NCI-H226 (cell line): ENCODE results near the gene KLRF1.

Experiments
- DNase-seq: peaks from one replicate; pipeline ENCODE4 v3.0.0-alpha.2; 2015

The KLRF1 gene

DNA sequence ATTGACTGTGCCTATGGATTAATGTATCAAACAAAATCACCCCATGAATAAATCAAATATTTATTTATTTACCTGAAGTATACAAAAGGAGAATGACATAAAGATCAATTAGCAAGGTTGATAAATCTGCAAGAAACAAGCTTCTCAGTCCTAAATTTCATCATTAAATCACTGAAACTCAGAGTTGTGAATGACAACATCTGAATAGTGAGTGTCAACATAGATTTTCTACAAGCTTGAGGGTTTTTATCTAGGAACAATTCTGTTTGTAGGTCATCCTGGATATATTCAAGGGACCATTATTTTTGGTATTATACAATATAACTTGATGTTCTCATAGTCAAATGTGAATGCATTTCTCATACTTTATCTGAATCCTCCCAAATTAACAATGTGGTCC, 17.4 kb upstream of the KLRF1 start:
- no peak for DNase-seq

GRCh38 chr12:9810671-9811070, 16.6 kb upstream of the KLRF1 start:
- DNase-seq = no peak

- DNase-seq = no peak
Observed at GRCh38 chr12:9811621-9812020, 15.7 kb upstream of the KLRF1 start.

GRCh38 chr12:9813821-9814798, 13.2 kb upstream of the KLRF1 start:
- peak; percentile 8 for DNase-seq

DNA sequence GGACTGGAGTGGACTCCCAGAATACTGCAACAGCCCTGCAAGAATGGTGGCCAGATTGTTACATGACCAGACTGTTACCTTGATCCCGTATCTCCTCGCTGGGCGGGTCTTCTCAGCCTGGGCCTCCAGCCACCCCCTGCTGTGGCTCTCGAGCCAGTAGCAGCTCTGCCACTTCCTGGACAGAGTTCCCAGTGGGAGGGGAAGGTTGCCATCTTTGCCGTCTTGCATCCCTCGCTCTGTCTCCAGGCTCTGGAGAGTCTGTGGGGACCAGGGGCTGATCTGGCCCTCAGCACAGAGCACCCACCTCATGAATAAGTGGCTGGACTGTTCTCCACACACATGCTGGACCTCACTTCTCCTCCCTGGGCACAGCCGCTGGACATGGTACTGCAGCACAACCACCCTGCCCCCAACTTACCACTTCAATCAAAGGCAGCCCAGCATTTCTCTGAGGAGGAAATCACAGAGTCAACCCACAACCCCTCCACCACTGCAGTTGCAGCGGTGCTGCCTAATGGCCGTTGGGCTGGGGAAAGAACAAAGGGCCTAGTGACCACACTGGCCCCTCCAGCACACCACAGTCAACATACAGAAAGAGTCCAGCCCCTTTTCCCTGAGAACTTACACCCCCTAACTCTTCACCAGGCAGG, 6.9 kb upstream of the KLRF1 start:
- no peak for DNase-seq

GRCh38 chr12:9829483-9829882, 2.2 kb downstream of the KLRF1 start:
- no peak for DNase-seq

GRCh38 chr12:9829982-9830381, 2.7 kb downstream of the KLRF1 start:
- no peak for DNase-seq

DNA sequence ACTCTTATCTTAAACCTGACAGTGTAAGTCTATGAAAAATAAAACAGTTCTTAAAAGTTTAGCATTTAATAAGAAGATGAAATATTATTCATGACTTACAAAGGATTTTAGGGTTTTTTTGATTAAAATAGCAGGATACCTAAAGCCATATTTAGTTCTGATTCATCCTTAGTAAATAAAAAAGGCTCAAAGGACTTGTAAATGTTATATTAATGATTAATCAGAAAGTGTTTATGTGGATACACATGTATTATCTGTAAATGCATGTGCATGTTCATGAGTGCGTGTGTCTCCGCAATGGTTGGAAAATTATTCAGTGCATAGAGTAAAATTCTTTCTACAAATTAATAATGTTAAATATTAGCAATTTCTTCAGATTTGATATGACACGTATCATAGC, 4.4 kb downstream of the KLRF1 start:
- no peak for DNase-seq

- no peak for DNase-seq
Observed at GRCh38 chr12:9843407-9843806, 16.1 kb downstream of the KLRF1 start.

DNA sequence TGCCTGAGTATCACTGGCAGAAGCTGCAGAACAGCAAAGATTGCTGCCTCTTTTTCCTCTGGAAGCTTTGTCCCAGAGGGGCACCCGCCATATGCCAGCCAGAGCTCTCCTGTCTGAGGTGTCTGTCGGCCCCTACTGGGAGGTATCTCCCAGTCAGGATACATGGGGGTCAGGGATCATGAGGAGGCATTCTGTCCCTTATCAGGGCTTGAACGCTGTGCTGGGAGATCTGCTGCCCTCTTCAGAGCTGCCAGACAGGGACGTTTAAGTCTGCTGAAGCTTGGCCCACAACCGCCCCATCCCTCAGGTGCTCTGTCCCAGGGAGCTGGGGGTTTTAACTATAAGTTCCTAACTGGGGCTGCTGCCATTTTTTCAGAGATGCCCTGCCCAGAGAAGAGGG, 21.6 kb downstream of the KLRF1 start:
- no peak for DNase-seq

GRCh38 chr12:9851050-9851449, 23.8 kb downstream of the KLRF1 start:
- no peak for DNase-seq

- DNase-seq = no peak
Observed at GRCh38 chr12:9851927-9852326, 24.6 kb downstream of the KLRF1 start.

DNA sequence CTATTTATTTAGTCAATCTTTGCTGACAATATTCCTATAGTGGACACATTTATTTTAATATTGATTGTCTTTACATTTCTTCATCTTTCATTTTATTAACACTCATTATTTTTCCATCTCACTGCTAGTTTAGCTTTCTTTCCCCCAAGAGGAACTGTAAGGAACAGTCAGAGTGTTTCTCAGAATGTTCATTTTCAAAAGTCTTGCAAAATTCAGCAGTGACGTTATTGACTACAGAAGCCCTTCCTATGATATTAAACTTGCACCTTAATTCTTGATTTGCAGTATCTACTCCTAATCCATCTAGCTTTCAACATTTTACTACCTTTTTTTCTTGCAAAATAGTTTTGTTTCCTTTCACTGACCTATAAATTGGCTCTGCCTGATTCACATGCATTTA, 28.9 kb downstream of the KLRF1 start:
- DNase-seq = no peak

DNA sequence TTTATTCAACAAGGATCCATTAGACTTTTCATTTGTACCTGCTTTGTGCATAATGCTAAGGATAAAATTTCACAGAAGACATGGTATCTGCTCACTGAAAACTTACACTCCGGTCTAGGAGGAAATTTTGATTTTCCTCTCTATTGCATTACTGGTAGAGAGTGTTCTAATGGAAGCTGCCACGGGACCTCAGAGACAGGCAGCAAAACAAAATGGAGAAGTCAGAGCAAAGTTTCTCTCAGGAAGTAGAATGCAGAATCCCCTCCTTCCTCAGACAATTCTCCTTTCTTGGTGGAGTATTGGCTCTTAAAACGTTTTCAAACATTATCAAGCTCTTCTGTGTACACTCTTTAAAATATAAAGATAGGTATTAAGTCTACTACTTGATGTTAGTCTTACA, 29.6 kb downstream of the KLRF1 start:
- no peak for DNase-seq

- no peak for DNase-seq
Observed at GRCh38 chr12:9858135-9858534, 30.9 kb downstream of the KLRF1 start.

GRCh38 chr12:9864913-9865675, 37.8 kb downstream of the KLRF1 start:
- no peak for DNase-seq

GRCh38 chr12:9866860-9867269, 39.6 kb downstream of the KLRF1 start:
- DNase-seq = no peak

DNA sequence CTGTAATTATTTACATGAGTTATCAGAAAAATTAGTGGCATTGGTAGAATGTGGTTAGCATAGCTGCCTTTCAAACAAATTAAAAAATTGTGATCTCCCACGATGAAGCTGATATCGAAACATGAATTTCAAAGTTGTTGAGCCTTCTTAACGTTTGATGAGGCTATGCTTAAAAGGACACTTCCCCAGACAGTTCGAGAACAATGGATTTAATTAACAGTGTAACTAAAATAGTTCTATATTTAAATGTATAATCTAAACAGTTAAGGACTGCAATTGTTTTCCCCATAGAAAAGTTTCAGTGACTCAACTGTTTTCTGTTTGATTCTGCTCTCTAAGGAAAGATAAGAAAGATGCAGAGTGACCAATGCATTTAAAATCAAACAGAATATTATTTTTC, 40.2 kb downstream of the KLRF1 start:
- DNase-seq = no peak

DNA sequence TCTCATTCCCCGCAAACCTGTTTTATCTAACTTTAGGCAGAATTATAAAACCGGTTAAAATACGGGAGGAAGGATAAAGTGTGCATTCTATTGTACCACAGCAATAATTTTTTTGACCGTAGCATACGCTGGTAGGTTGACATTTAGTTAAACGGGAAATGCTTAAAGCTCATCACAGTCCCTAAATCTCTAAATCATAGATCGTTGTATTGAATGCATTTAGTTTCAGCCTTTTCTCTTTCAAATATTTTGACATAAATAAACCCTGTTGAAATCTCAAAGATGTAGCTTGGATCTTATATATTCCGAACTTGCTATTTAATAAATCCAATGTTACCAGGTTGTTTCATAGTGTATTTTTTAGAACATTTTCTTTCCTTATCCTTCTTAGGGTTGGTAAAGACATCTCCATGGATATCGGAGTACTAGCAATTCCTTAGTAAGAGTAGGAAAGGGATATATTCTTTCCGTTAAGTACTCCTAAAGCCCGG, 41.1 kb downstream of the KLRF1 start:
- DNase-seq = no peak

- DNase-seq = no peak
Observed at GRCh38 chr12:9868951-9869306, 41.6 kb downstream of the KLRF1 start.

- DNase-seq = peak; percentile 61
Observed at GRCh38 chr12:9869307-9870161, 42.3 kb downstream of the KLRF1 start, which contains the start of gene CLEC2B. CLEC2B (minus strand) TSS chr12:9869354.

DNA sequence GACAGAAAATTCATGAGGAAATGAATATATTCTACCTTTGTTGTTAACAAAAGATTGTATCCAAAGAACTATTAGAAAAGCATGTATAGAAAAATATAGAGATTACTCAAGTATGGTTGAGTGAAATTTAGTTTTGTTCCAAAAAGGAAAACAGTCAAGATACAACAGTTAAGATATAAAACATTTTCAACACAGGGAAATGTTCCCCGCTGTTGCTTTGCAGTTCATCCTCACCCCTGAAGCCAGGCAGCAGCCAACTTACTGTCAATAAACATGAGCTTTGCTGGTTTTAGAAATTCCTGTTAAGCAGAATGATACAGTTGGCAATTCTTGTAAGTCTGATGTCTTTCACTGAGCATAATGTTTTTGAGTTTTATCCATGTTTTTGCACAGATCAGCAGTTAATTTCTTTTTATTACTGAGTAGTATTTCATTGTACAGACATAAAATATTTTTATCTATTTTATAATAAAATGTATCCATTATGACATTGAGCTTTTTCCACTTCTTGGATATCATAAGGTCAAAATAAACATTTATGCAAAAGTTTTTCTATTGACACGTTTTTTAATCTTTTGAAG, 43.1 kb downstream of the KLRF1 start:
- no peak for DNase-seq
